ENCODE results near the gene KRTAP4-7.
"Not testable (repeated sequence)": the region's sequence is repeated elsewhere in the genome, so short reads cannot be mapped to it uniquely, and the experiment has no call there.

The KRTAP4-7 gene

DNA sequence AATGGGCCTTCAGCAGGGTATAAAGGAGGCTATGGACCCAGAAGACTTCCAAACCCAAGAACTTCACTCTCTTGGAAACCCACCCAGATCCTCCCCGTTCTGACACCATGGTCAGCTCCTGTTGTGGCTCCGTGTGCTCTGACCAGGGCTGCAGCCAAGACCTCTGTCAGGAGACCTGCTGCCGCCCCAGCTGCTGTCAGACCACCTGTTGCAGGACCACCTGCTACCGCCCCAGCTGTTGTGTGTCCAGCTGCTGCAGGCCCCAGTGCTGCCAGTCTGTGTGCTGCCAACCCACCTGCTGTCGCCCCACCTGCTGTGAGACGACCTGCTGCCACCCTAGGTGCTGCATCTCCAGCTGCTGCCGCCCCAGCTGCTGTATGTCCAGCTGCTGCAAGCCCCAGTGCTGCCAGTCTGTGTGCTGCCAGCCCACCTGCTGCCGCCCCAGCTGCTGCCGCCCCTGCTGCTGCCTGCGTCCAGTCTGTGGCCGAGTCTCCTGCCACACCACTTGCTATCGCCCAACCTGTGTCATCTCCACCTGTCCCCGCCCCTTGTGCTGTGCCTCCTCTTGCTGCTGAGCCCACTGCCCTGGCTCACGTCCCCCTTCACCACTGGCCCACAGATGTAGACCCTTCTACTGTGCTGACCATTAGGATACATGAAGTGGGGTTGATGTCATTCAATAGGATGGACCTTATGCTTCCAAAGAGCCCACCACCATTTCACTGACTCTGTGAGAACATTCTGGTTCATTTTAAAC lies at the start of gene KRTAP4-7:
Gene KRTAP4-7, plus strand, starts transcription at position 51 of the 757 bp plus-strand sequence. Its CDS starts 57 bp downstream, at position 108.
- DNase-seq: not testable (repeated sequence)

DNA sequence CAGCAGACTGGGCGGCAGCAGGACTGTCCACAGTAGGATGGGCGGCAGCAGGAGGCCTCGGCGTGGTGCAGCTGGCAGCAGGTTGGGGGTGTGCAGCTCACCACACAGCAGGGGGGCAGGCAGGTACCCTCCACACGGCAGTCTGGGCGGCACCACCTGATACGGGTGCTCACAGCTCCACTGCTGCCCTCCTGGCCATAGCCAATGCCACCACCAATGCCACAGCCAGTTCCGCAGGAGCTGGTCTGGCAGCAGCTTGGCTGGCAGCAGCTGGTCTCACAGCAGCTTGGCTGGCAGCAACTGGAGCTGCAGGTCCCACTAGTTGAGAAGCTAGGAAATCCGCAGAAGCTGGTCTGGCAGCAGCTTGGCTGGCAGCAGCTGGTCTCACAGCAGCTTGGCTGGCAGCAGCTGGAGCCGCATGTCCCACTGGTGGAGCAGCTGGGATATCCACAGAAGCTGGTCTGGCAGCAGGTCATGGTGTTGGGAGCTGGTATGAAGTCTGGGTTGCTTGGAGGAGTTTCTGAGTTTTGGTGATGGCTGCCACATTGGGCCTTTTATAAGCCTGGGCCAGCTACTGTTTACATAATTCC lies 49.5 kb upstream of the KRTAP4-7 start, which contains the start of gene KRTAP1-3:
Gene KRTAP1-3, minus strand, starts transcription at position 529 of the 590 bp plus-strand sequence. Its CDS starts 53 bp downstream, at position 476.
- not testable (repeated sequence) for DNase-seq

DNA sequence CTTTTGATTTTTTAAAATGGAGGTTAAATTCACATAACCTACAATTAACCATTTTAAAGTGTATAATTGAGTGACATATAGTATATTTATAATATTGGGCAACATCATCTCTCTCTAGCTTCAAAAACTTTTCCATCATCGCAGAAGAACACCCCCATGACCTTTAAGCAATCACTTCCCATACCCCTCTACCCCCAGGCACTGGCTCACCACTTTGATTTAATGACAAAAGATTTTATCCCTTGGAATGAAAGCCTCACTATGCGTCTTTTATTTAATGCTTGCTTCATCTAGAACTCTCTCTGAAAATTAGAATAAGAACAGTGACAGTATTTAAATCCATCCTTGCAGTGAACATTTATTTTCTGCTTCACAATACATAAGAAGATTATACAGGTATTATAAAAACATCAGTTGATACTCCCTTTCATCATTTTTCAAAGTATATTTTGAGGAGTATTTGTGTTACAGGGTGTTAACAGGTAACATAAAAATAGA lies 46.0 kb upstream of the KRTAP4-7 start:
- DNase-seq: no peak

DNA sequence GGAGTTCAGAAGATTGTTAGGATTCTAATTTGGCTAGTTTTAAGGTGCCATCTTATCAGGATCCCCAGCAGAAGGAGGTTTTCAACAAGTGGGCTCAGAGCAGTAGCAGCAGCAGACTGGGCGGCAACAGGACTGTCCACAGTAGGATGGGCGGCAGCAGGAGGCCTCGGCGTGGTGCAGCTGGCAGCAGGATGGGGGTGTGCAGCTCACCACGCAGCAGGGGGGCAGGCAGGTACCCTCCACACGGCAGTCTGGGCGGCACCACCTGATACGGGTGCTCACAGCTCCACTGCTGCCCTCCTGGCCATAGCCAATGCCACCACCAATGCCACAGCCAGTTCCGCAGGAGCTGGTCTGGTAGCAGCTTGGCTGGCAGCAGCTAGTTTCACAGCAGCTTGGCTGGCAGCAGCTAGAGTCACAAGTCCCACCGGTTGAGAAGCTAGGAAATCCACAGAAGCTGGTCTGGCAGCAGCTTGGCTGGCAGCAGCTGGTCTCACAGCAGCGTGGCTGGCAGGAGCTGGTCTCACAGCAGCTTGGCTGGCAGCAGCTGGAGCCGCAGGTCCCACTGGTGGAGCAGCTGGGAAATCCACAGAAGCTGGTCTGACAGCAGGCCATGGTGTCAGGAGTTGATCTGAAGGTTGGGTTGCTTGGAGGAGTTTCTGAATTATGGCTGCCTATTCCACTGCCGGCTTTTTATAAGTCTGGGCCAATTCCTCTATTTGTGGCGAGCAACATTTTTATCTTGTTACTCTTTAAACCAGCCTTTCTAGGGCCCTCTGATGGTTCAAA lies 43.0 kb upstream of the KRTAP4-7 start, which contains the start of gene KRTAP1-1:
Gene KRTAP1-1, minus strand, starts transcription at position 668 of the 789 bp plus-strand sequence. Its CDS starts 53 bp downstream, at position 615.
- DNase-seq: not testable (repeated sequence)

DNA sequence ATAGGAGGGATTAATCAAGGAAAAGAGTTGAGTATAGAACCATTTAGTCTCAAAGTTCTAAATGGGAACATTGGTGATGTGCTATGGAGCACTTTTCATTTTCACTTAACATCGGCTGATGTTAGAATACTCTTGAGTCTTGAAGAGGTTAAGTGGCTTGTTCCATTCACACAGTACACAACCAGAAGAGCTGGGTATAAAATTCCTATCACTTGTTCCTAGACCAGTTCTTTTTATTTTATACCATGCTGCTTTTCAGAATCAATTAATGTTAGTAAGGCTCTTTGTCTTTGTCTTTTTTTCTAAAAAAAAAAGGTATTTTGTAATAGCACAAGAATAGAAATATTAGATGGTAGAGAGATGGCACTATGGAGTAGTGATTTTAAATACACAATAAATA lies 41.0 kb upstream of the KRTAP4-7 start:
- no peak for DNase-seq

DNA sequence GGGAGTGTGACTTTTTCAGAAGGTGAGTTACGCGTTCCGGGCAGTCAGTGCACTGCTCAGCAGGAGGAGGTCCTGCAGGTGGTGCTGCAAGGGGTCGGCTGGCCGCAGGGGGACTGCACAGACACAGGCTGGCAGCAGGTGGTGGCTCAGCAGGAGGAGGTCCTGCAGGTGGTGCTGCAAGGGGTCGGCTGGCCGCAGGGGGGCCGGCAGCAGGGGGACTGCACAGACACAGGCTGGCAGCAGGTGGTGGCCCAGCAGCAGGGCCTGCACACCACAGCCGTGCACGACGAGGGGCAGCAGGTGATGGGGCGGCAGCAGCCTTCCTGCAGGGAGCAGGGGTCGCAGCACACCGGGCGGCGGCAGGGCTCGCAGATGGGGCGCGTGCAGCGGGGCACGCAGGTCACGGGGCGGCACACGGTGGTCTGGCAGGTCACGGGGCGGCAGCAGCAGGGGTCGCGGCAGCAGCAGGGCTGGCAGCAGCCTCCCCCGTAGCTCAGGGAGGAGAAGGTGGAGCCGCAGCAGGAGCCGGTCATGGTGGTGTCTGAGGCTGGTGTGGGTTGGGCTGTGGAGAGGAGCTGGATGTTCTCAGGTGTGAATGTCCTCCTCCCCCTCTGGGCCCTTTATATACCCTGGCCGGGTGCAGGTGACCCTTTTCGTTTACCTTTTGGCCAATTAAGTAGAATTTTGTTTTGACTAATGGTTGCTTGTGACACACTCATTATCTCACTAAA lies 37.0 kb upstream of the KRTAP4-7 start, which contains the start of gene KRTAP2-1:
Gene KRTAP2-1, minus strand, starts transcription at position 582 of the 731 bp plus-strand sequence. Its CDS starts 49 bp downstream, at position 533.
- DNase-seq: not testable (repeated sequence)

DNA sequence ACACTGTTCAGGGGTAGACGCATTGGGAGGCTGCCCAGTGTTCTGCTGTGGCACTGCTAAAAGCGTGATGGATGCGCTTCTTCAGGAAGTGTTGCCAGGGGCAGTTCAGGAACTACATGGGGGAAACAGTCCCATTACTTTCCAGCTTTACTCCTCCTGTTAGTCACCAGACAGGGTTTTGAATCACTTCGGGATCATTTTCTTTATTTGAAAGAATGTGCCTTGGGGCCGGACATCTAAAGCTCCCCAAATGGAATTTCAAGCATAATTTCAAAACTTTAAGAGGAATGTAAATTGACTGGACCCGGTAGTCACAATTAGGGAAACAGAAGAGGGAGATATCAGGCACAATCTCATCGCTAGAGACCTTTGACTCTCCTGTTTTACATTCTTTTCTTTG lies 35.5 kb upstream of the KRTAP4-7 start:
- DNase-seq: no peak

DNA sequence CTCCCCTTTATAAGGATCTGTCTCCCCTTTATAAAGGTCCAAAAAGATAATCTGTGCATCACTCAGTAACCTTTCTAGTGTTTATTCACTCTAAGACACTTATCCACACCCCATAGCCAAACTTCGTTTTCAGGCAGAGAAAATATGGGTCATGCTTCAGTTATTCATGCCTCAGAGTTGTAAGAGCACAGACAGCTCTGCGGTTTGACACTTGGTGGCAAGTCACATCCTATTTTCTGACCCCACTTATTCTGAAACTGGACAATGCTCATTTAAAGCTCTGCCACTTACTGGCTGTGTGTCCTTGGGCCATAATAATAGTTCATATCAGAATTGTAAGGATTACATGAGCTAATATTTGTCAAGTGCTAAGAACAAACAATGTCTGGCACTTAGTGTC lies 34.8 kb upstream of the KRTAP4-7 start:
- DNase-seq: no peak

DNA sequence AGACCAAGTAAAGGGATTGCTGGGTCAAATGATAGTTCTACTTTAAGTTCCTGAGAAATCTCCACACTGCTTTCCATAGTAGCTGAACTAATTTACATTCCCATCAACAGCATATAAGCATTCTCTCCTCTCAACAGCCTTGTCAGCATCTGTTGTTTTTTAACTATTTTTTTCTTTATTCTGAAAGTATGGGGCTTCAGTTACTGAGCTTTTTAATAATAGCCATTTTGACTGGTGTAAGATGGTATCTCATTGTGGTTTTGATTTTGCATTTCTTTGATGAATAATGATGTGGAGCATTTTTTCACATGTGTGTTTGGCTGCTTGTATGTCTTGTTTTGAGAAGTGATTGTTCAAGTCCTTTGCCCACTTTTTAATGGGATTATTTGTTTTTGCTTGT lies 31.4 kb upstream of the KRTAP4-7 start:
- no peak for DNase-seq

DNA sequence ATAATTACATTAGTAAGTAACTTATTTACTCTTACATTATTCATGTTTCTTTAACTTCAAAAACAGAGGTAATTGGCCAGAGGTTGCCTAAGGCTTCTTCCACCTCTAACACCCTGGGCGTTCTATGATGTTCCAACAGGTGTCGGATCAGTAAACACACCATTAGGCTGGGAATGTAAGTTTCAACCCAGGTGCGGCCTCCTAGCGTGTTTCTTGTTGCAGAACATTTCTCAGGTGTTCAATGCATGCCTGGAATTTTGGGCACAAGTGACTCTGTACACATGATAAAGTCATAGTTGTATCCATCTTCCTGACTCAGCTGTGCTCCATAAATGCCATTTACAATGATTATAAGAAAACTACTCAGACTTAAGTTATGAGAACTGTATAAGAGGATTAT lies 29.9 kb upstream of the KRTAP4-7 start:
- no peak for DNase-seq

DNA sequence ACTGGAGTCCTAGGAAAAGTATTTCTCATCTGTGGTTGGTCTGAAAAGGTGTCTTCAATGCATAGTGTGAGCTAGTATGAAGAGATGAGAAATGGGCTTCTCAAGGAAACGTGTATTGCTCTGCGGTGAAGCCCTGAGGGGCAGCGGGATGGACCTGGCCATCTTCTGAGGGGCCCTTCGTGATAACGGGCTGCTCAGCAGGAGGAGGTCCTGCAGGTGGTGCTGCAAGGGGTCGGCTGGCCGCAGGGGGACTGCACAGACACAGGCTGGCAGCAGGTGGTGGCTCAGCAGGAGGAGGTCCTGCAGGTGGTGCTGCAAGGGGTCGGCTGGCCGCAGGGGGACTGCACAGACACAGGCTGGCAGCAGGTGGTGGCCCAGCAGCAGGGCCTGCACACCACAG lies 29.4 kb upstream of the KRTAP4-7 start:
- not testable (repeated sequence) for DNase-seq

DNA sequence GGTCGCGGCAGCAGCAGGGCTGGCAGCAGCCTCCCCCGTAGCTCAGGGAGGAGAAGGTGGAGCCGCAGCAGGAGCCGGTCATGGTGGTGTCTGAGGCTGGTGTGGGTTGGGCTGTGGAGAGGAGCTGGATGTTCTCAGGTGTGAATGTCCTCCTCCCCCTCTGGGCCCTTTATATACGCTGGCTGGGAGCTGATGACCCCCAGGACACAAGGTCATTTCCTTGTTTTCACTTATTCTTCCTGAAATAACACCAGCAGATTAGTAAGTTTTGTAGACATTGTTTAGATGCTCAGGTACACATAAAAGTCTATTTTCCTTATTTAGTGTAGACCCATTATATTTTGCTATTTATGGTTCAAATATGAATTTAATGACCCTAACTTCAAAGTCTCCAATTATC lies 28.8 kb upstream of the KRTAP4-7 start, which contains the start of gene KRTAP2-2:
Gene KRTAP2-2, minus strand, starts transcription at position 101 of the 400 bp plus-strand sequence. Its CDS starts 19 bp downstream, at position 82.
- not testable (repeated sequence) for DNase-seq

DNA sequence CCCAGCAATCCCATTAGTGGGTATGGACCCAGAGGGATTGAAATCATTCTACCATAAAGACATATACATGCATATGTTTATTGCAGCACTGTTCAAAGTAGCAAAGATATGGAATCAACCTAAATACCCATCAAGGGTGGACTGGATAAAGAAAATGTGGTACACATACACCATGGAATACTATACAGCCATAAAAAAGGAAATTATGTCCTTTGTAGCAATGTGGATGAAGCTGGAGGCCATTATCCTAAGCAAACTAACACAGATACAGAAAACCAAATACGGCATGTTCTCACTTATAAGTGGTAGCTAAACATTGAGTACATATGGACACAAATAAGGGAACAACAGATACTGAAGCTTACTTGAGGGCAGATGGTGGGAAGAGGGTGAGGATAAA lies 26.4 kb upstream of the KRTAP4-7 start:
- no peak for DNase-seq

DNA sequence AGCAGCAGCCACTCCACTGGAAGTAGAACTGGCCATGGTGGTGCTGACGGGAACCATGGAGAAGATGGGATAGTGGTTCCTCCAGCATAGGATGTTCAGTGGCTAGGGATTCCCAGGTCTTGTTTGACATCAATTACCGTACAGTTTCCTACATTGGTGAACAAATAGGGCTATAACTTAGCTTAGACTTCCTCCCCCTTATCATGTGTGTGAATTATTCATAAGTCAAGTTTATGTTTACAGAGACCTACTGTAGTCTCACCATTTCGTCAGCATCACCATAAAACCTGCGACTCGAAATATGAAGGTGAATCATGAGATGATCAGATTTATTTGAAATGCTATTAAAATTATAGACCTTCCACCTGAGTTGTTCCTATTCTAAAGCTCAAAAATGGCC lies 25.2 kb upstream of the KRTAP4-7 start:
- DNase-seq: no peak

DNA sequence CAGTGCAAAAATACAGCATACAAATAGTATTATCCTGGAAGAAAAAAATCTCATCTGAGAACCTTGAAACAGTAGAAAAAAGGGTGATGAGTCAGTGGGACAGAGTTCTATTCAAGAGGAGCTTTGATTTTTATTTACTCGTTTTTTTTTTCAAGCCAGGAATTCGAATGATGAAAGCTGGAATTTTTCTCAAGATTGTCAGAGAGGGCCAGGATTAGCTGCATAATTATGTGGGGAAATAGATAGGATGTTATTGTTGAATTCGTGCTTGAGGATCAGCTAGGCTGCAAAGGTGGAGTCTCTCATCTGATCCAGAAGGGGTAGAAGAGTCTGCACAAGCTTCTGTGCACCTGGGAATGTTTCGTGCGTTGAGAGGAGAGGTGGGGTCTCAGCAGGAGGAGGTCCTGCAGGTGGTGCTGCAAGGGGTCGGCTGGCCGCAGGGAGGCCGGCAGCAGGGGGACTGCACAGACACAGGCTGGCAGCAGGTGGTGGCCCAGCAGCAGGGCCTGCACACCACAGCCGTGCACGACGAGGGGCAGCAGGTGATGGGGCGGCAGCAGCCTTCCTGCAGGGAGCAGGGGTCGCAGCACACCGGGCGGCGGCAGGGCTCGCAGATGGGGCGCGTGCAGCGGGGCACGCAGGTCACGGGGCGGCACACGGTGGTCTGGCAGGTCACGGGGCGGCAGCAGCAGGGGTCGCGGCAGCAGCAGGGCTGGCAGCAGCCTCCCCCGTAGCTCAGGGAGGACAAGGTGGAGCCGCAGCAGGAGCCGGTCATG lies 24.5 kb upstream of the KRTAP4-7 start:
- DNase-seq: not testable (repeated sequence)

DNA sequence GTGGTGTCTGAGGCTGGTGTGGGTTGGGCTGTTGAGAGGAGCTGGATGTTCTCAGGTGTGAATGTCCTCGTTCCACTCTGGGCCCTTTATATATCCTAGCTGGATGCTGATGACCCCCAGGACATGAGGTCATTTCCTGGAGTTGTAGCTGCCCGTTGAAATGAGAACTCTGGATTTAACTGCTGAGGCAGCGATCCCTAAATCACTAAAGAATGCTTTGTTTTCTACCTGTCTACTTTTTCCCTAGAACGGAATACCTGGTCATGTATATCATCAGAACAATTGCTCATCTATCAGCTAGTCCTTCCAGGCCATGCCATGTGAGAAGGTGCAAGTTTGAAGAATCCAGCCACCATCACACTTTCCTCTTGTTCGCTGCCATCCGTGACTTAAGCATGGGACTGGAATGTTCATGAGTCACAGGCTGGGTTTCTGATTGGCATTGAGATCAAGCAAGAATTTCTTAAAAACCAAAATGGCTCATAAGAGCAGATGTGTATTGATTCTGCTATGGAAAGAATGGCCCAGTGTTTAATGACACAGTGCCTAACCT lies 23.8 kb upstream of the KRTAP4-7 start, which contains the start of gene KRTAP2-3:
Gene KRTAP2-3, minus strand, starts transcription at position 63 of the 553 bp plus-strand sequence. CDS start 64 bp downstream, outside the sequence.
- DNase-seq: no peak

DNA sequence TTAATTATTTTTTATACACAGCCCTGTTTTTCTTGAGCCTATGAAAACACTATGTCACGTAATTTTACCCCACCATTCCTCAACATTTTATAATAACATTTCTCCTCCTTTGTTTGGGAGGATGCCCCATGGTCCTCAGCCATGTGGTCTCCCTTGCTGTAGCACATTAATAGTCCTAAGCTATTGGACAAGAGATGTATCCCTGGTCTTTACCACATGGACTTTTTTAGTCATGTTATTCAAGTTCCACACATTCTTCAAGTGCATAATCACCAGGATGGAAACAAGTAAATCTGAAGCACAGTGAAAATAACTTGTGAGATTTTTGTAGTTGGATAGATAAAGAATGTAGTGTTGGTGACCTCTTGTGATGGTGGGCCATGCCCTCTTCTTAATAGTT lies 22.0 kb upstream of the KRTAP4-7 start:
- no peak for DNase-seq

DNA sequence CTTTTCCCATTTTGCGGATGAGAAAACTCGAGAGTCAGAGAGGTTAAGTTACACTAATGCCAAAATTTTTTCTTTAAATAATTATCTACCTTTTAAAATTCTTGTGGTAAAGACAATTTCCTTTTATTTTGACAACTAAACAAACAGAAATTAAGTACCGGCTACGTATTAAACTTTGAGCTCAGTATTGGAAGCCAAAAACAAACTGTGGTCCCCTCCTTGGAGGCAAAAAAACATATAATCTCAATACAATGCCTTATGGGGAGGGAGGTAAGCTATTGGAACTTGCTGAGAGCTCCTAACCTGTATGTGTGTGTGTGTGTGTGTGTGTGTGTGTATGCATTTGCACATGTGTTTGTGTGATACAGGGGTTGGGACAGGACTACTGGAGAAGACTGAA lies 20.5 kb upstream of the KRTAP4-7 start:
- DNase-seq: no peak

DNA sequence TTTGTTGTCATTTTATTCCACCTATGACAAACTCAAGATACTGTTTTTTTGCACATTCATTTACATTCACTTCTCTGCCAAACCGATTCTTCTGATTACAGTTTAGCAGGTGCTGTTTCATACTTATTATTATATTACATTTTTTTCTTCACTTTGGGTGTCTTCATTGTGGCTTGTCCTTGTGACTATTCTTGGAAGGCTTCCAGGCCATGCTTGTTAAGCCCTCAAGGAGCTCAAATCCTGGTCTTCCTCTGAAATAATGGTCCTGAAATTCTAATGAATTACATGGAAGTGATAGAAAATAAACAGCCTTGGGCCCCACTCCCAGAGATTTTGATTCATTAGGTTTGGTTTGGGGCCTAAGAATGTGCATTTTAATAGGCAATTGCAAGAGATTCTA lies 19.6 kb upstream of the KRTAP4-7 start:
- no peak for DNase-seq

DNA sequence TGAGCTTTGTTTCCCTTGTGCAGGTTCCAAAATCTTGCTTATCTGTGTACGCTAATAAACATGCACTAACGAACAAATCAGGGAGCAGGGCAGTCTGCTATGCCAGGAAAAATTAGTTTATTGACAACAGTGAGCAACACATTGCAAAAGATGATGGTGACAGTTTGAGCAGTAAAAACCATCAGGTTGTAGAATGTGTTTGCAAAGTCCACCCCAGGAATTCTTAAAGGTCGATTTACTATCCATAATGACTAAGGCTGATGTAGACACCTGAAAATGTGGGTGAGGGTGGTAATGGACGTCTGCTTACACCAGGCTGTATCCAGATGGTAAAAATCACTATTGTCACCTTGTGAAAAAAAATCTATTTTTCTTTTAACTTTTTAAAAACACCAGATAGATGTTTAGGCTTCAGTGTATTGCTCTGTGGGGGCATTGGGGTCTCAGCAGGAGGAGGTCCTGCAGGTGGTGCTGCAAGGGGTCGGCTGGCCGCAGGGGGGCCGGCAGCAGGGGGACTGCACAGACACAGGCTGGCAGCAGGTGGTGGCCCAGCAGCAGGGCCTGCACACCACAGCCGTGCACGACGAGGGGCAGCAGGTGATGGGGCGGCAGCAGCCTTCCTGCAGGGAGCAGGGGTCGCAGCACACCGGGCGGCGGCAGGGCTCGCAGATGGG lies 18.8 kb upstream of the KRTAP4-7 start:
- not testable (repeated sequence) for DNase-seq

Measured in stimulated activated CD4-positive, alpha-beta T cell treated with anti-CD3 and anti-CD28 coated beads, Interleukin-4, amount 100 ng/mL, for 1 hour (primary cell).